Osteocyte (in vitro differentiated cells): ENCODE measurements around the gene KRTAP5-2. TPM values are rescaled to one million over a fixed set of nuclear protein-coding genes. Genes with fewer than 3 reads are reported as not detected.
A peak's percentile ranks its signal among the peaks of the same experiment; 100 is the strongest.

Source experiments
- DNase-seq: peaks from one replicate; pipeline ENCODE4 v3.0.0; 2021; ENCODE audit warnings: mixed read lengths; ENCODE audit not compliant: unreplicated experiment; ENCODE audit errors: extremely low spot score
- H3K27ac Mint-ChIP-seq: one replicate; pipeline ENCODE4 v1.8.0; 2021; ENCODE audit warnings: mild to moderate bottlenecking, mixed read lengths; ENCODE audit not compliant: unreplicated experiment
- H3K27me3 Mint-ChIP-seq: one replicate; pipeline ENCODE4 v1.8.0; 2021; ENCODE audit warnings: mixed read lengths; ENCODE audit not compliant: unreplicated experiment
- H3K36me3 Mint-ChIP-seq: one replicate; pipeline ENCODE4 v1.8.0; 2021; ENCODE audit warnings: mixed read lengths; ENCODE audit not compliant: unreplicated experiment
- H3K4me1 Mint-ChIP-seq: one replicate; pipeline ENCODE4 v1.8.0; 2021; ENCODE audit warnings: mixed read lengths; ENCODE audit not compliant: unreplicated experiment
- H3K4me3 Mint-ChIP-seq: one replicate; pipeline ENCODE4 v1.8.0; 2021; ENCODE audit warnings: mild to moderate bottlenecking, moderate library complexity, mixed read lengths; ENCODE audit not compliant: unreplicated experiment
- H3K9me3 Mint-ChIP-seq: one replicate; pipeline ENCODE4 v1.8.0; 2021; ENCODE audit warnings: mixed read lengths; ENCODE audit not compliant: unreplicated experiment
- total RNA-seq: library from RNA; stranded (reverse); gene quantifications from 2 replicates; pipeline ENCODE4 v1.2.1, GENCODE V29; 2021
- TF ChIP-seq, protein P1 (sequence below): fragments of 200-600 bp; sonication (generic); IDR thresholded peaks from 2 replicates; pipeline ENCODE4 v1.5.0; 2021; ENCODE audit warnings: antibody characterized with exemption, mild to moderate bottlenecking, moderate library complexity

The KRTAP5-2 gene
- total RNA-seq, 1 donor from 2014 or later = not detected

DNA sequence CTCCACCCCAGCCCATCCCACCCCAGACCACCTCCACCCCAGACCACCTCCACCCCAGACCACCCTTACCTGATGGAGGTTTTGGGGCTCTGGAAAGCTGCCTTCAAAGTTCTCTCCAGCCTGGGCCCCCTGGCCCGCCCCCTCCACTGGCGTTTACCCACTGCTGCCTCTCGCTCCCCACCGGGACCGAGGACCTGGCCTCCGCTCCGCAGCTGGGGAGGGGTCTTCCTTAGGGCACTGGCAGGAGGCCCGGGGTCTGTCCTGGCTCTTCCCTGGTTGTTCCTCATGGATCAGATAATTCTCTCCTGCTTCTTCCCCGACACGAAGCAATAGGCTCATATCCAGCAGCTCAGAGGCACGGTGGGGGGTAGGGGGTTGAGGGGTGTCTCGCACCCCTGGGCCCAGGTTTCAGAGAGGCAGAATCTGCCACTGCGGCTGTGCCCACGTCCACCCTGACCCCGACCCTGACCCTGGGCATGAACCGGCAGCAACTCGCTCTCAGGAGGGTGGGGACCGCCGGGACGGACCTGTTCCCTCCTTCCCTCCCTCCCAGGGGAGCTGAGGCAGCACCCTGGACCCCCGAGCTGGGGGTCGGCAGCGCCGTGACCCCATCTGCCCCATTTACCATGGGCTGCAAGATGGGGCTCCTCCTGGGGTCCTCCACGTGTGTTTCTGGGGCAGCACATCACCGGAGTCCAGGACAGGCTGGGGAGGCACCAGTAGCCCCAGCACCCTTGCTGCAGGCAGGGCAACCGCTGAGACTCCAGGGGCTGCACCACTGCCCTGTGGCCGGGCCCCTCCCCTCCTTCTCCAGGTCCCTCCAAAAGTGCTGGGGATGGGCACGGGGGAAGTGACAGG lies 44.4 kb upstream of the KRTAP5-2 start:
- no peak for DNase-seq
- no peaks in the 10 kb centered on the region for H3K4me1 Mint-ChIP-seq
- no peaks in the 10 kb centered on the region for H3K9me3 Mint-ChIP-seq
- peaks cover 44% of the 10 kb centered on the region for H3K27me3 Mint-ChIP-seq
- TF ChIP-seq, protein P1, sequence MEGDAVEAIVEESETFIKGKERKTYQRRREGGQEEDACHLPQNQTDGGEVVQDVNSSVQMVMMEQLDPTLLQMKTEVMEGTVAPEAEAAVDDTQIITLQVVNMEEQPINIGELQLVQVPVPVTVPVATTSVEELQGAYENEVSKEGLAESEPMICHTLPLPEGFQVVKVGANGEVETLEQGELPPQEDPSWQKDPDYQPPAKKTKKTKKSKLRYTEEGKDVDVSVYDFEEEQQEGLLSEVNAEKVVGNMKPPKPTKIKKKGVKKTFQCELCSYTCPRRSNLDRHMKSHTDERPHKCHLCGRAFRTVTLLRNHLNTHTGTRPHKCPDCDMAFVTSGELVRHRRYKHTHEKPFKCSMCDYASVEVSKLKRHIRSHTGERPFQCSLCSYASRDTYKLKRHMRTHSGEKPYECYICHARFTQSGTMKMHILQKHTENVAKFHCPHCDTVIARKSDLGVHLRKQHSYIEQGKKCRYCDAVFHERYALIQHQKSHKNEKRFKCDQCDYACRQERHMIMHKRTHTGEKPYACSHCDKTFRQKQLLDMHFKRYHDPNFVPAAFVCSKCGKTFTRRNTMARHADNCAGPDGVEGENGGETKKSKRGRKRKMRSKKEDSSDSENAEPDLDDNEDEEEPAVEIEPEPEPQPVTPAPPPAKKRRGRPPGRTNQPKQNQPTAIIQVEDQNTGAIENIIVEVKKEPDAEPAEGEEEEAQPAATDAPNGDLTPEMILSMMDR = no peak
- H3K36me3 Mint-ChIP-seq = no peaks in the 10 kb centered on the region
- no peak overlapping the region for H3K27ac Mint-ChIP-seq
- H3K4me3 Mint-ChIP-seq = no peak overlapping the region

DNA sequence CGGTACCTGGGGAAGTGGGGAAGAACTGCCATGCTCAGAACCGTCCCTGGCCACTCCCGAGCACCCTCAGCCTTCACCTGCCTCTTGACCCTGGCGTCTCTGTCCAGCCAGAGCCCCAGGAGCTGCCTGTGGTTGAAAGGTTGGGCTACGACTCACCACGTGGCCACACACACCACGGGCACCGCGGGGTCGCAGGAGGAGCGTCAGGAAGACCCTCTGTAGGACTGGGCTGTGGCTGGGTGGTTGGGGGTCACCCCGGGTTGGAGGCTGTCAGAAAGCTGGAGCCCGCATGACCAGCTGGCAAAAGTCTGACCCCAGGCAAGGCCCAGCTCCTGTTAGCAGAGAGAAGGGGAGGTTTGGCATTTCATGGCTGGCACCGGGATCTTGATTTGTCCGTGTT lies 43.0 kb upstream of the KRTAP5-2 start:
- Mint-ChIP-seq H3K27me3 (peaks cover 50% of the 10 kb centered on the region), H3K9me3 (no peaks in the 10 kb centered on the region), H3K4me1 (no peaks in the 10 kb centered on the region), H3K27ac (no peak overlapping the region), H3K4me3 (no peak overlapping the region), H3K36me3 (no peaks in the 10 kb centered on the region)
- no peak for DNase-seq
- TF ChIP-seq, protein P1 = no peak

DNA sequence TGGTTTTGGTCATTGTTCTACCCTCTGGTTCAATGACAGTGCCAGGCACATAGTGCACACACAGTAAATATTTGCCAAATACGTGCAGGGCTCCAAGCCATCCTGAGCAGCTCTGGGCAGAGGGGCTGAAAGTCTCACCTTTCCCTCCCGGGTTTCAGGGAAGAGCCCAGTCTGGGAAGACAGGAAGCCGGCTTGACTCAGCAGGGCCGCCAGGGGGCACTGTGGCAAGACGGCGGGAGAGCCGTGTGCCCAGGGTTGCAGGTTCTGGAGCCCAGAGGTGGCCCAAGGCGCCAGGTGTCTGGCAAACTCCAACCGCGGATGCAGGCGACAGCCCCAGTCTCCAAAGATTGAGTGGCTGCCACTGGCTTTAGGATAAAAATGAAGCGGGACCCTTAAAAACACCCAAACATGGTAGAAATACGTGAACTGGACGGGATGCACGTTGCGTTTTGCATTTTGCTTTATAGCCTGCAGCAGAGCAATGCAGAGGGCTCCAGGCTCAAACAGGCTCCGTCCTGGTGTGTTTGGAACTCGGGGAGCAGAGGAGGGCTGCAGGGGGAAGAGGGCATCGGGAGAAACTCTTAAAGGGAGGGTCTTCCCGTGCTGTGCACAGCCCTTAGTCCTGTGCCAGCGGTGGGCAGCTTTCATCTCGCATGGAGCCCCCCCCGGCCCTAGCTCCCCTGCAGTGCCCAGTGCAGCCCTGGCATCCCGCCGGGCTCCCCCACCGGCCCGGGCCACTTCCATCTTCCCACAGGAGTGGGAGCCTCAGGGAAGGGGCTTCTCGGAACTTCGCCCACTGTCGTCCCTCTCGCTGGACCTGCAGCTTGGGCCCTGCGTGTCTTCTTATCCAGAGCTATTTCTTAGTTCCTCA lies 42.2 kb upstream of the KRTAP5-2 start:
- DNase-seq = no peak
- no peaks in the 10 kb centered on the region for H3K9me3 Mint-ChIP-seq
- no peak overlapping the region for H3K4me3 Mint-ChIP-seq
- no peak overlapping the region for H3K27ac Mint-ChIP-seq
- H3K27me3 Mint-ChIP-seq = peaks cover 50% of the 10 kb centered on the region
- TF ChIP-seq, protein P1 = peak; percentile 84
- no peaks in the 10 kb centered on the region for H3K4me1 Mint-ChIP-seq
- H3K36me3 Mint-ChIP-seq = no peaks in the 10 kb centered on the region

DNA sequence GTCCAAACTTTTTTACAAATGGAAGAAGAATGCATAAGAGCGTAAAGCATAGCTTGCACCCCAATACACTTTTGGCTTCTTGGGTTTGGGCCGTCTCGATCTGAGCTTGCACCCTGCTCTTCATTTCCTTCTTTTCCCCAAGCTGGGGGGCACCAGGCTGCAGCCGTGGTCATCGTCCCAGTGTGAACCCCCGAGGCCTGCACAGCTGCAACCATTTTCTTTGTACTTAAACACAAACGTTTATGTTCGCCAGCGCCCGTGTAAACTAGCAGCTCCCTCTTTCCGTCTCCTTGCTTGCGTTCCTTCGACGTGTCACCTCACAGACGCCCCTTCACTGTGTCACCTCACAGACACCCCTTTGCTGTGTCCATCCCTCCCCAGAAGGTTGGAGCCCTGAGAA lies 41.6 kb upstream of the KRTAP5-2 start:
- no peaks in the 10 kb centered on the region for H3K9me3 Mint-ChIP-seq
- H3K4me1 Mint-ChIP-seq = no peaks in the 10 kb centered on the region
- no peak overlapping the region for H3K4me3 Mint-ChIP-seq
- TF ChIP-seq, protein P1 = no peak
- no peaks in the 10 kb centered on the region for H3K36me3 Mint-ChIP-seq
- peaks cover 53% of the 10 kb centered on the region for H3K27me3 Mint-ChIP-seq
- H3K27ac Mint-ChIP-seq = no peak overlapping the region
- no peak for DNase-seq

DNA sequence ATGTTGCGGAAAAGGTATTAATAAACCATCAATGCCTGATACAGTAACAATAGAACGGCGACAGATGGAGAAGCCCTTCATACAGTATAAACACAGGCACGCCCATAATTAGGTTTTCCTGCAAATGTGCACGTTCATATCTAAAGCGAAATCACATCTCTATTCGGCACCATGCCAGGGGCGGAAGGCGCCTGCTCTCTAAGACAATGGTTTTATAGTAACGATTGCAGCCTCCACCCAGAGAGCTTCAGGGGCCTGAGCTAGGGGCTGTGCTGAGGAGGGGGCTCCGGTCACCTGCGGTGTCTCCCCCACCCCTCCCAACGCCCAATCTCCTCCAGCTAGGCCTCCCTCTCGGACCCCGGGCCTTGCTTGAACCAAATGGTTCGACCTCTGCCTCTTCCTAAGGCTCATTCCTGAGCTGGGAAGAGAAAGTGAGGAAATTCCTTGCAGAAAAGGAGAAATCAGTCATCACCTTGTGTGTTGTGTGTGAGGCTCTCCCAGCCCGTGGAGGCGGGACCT lies 41.1 kb upstream of the KRTAP5-2 start:
- H3K36me3 Mint-ChIP-seq = no peaks in the 10 kb centered on the region
- H3K27ac Mint-ChIP-seq = no peak overlapping the region
- no peaks in the 10 kb centered on the region for H3K4me1 Mint-ChIP-seq
- TF ChIP-seq, protein P1 = no peak
- DNase-seq = no peak
- peaks cover 48% of the 10 kb centered on the region for H3K27me3 Mint-ChIP-seq
- H3K9me3 Mint-ChIP-seq = no peaks in the 10 kb centered on the region
- H3K4me3 Mint-ChIP-seq = no peak overlapping the region
